Effector CD4-positive, alpha-beta T cell (primary cell): ENCODE data around the gene TNFSF9.
A peak's percentile ranks its signal among the peaks of the same experiment; 100 is the strongest.
"Not testable (repeated sequence)": the region's sequence is repeated elsewhere in the genome, so short reads cannot be mapped to it uniquely, and the experiment has no call there.

Experiments used
- DNase-seq: peaks from one replicate; pipeline ENCODE4 v3.0.0-alpha.2; 2020

The TNFSF9 gene

DNA sequence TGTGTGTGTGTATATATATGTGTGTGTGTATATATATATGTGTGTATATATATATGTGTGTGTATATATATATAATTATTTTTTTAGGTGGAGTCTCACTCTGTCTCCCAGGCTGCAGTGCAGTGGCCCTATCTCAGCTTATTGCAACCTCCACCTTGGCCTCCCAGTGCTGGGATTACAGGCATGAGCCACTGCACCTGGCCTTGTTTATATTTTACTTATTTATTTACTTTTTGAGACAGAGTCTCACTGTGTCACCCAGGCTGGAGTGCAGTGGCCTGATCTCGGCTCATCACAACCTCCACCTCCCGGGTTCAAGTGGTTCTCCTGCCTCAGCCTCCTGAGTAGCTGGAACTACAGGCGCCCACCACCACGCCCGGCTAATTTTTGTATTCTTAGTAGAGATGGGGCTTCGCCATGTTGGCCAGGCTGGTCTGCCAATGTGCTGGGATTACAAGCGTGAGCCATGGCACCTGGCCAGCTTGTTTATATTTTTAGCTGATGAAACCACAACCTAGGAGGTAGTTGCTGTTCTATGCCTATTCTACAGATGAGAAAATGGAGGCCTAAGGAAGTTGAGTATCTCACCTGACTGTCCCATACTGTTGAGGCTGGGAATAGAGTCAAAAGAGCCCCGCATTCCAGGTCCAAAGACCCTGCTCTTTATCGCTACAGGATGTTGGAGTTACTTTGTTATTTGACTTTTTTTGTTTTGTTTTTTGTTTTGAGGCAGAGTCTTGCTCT lies 22.6 kb upstream of the TNFSF9 start:
- not testable (repeated sequence) for DNase-seq

DNA sequence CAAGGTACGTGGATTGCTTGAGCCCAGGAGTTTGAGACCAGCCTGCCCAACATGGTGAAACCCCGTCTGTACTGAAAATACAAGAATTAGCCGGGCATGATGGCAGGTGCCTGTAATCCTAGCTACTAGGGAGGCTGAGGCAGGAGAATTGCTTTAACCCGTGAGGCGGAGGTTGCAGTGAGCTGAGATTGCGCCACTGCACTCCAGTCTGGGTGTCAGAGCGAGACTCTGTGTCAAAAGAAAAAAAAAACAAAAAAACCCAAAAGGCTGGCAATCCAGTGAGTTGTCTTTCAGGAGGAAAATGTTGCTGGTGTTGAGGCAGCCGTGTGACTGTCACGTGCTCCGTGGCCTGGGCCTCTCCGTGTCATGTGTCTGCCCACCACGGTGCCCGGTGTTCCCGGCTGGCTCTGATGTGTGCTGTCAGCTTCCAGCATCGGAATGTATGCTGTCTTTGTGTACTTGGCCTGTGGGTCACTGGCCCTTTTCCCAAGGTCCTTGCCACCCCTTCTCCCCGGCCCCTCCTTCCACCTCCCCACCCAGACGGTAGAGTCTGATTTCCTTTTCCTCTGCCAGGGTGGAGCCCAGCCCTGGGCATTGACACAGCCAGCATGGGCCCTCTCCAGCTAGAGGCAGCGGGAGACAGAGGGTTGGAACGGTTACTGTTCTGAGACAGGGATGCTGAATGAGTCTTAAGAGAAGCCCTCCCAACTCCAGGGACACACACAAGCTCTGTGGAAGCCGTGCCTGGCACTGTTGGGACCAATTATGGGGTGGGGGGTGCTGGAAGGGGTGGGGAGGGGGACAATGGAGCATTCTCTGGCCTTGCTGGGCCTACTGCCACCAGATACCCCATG lies 21.5 kb upstream of the TNFSF9 start:
- no peak for DNase-seq

DNA sequence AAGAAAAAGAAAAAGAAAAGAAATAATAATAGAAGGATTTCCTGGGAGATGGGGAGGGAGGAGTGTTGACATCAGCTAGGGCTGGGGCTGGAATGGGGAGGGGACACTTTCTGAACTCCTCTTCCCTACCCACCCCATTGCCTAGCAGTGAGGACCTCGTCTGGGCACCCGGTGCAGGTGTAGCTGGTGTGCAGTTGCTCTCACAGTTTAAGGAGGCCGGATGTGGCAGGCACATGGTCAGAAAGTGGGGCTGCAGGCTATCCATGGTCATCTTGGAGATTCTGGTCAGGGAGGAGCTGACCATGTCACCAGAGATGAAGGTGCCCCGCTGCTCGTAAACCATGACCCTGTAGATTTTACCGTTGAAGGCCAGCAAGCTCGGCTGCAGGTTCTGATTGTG lies 20.2 kb upstream of the TNFSF9 start:
- no peak for DNase-seq

DNA sequence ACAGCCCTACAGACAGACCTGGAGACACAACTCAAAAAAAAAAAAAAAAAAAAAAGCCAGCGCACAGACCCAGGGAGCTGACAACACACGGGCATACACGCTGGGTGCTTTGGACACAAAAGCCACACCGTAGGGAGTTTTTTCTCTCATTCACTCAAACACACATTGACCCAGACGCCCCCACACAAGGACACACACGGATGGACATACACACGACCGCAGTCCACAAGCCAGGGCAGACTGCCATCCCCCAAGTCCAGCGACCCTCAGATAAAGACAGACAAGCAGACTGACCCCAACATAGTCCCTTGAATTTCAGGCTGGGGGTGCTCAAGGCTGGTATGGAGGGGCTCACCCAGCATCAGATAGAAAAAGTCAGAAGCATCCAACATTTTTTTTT lies 16.7 kb upstream of the TNFSF9 start:
- no peak for DNase-seq

DNA sequence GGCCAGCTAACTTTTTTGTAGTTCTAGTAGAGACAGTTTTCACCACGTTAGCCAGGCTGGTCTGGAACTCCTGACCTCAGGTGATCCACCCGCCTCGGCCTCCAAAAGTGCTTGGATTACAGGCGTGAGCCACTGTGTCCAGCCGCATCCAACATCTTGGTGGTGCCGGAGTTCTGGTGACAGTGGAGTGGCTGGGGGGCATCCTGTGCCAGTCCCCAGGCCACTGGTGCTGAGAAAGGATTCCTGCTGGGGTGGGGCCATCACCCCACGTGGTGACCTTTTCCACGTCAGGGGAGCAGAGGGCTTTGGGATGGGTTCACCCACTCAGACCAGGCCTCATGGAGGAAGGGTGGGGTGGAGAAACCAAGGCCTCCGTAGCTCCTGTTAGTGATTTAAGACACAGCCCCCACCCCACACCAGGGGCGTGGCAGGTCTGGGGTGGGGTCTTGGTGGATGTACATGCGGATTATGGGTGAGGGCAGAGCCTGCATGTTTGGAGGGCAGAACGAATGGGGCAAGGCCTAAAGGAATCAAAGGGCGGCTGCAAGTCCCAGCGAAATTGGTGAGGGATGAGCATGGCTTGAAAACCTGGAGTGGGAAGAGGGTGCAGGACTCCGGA lies 15.8 kb upstream of the TNFSF9 start:
- no peak for DNase-seq

DNA sequence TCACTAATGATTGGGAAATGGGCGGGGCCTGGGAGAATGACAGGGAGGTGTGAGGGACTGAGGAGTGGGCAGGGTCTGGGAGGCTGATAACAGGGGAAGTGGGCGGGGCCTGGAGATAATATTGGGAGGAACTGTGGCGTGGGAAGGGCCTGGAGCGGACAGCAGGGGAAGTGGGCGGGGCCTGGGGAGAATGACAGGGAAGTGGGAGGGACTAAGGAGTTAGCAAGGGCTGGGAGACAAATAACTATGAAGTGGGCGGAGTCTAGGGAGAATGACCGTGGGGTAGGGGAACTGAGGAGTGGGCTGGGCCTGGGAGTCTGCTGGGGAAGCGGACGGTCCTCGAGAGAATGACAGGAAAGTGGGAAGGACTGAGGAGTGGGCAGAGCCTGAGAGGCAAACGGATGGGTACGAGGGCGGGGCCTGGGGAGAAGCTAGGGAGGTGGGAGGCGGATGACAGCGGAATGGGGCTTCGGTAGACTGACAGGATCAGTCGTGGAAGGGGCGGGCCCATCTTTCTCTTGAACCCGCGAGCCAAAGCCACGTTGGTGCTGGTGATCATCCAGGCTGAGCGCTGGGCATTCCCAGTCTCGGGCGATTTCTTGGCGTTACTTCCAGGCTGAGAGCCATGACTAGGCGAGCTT lies 14.7 kb upstream of the TNFSF9 start:
- DNase-seq, result peak; percentile 29

DNA sequence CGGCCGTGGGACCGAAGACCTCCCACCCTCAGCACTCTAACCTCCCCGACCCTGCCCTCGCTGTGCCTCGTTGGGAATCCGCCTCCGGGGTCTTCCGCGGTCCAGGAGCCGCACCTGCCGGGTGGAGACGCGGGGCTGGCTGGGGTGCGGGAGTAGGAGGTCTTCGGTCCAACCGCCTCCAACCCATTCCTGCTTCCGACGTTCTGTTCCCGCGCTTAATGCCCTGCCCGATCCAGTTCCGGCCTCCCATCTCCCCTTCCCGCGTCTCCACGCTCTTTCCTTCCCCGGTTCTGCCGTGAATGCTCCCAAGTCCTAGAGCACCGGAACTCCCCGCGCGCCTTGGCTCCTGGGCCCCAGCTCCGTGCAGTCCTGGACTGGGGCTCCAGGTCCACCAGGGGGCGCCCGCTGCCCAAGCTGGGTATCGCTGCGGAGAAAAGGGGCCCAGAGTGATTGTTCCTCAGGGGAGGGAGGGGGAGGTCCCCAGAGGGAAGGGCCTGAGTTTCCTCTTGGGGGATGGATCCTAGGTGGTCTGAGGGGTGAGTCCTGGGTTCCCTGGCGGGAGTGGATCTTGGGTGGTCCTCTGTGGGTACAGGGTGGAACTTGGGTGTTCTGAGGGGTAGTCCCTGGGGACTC lies 14.1 kb upstream of the TNFSF9 start:
- peak; percentile 90 for DNase-seq

DNA sequence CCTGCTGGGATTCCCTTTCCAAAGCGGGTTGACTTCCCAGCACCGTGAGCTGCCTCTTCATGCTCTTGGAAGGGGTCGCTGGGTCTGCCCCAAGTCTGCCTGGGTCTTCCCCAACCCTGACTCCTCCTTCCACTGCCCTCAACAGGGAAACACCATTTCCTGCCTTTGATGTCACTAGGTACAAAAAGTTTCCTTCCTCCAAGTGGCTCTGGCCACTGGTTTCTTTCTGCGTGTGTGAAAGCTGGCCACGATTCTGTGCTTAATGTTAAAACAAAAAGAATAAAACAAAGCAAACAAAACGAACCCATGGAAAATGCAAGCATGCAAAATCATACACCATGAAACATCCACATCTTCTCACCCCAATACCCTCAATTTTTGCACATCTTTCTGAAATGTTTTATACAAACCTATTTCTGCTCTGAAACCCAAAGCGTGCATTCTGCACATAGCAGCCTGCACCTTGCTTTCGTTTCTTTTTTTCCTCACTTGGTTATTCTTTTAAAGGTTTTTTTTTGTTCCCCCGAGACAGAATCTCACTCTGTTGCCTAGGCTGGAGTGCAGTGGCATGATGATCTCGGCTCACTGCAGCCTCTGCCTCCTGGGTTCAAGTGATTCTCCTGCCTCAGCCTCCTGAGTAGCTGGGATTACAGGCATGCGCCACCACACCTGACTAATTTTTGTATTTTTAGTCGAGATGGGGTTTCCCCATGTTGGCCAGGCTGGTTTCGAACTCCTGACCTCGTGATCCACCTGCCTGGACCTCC lies 12.5 kb upstream of the TNFSF9 start:
- no peak for DNase-seq

DNA sequence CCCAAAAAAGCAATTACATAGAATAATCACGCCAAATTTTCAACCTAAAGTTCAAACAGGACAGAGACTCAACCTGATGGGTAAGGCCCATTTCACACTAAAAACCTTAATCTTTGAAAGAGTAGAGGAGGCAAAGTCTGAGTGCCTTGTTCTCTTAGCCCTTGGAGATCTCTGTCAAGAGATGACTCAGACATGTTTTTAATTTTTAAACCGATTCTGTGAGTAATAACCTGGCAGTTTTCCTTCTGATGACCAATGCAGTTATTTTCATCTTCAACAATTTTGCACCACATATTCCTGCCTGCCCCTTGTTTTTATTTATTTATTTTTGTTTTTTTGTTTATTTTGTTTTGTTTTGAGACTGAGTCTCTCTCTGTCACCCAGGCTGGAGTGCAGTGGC lies 11.5 kb upstream of the TNFSF9 start:
- DNase-seq, result no peak

DNA sequence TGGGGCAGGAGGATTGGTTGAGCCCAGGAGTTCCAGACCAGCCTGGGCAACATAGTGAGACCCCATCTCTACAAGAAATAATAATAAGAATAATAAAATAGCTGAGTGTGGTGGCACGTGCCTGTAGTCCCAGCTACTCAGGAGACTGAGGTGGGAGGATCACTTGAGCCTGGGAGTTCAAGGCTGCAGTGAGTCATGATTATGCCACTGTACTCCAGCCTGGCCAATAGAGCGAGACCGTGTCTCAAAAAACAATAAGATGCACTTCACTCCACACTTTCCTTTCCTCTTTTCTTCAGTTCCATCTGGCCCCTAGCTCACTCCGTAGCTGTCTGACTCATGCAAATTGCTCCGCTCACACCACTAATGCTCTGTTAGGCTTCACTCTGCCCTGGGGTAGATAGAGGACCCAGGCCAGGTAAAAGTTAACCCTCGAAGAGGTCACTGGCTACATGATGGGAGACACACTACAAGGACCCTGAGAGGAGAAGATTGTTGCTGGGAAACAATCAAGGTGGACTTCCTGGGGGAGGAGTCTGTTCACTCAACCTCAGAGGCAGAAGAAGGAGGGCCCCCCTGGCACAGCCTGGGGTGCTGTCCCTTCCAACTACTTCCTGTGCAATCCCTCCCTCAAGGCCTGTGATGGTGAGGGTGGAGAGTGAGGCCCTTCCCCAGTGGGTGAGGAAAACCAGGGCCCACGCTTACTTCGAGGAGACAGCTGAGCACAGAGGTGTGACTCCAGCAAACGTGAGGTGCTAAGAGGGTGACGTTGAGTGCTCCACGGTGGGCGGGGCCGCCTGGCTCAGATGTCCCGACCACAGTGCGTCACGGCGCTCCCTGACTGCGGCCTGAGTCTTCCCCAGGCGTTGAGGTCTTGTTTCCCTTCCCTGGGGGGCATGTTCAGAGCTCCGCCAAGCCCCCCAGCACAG lies 8.8 kb upstream of the TNFSF9 start:
- peak; percentile 51 for DNase-seq

DNA sequence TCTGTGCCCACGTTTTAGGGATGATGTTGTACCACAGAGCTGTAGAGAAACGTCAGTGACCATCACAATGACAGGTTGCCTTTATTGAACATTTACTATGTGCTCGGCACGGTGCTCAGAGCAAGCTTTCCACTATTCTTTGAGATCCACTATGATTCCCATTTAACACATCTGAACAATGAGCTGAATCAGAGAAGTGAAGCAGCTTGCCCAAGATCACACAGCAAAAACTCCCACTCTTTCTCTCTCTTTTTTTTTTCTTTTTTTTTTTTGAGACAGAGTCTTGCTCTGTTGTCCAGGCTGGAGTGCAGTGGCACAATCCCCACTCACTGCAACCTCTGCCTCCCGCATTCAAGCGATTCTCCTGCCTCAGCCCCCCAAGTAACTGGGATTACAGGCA lies 8.1 kb upstream of the TNFSF9 start:
- no peak for DNase-seq

DNA sequence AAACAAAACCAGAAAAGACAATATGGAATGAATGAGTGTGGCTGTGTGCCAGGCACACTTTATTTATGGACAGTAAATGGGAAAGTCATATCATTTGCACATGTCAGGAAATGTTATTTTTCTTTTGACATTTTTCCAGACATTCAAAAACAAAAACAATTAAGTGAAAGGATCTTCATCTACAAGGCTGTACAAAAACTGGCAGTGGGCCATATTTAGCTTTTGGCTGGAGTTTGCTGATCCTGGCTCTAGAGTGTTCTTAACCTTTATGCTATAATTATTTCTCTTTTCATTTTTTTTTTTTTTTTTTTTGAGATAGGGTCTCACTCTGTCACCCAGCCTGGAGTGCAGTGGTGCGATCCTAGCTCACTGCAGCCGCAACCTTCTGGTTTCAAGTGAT lies 6.5 kb upstream of the TNFSF9 start:
- no peak for DNase-seq

DNA sequence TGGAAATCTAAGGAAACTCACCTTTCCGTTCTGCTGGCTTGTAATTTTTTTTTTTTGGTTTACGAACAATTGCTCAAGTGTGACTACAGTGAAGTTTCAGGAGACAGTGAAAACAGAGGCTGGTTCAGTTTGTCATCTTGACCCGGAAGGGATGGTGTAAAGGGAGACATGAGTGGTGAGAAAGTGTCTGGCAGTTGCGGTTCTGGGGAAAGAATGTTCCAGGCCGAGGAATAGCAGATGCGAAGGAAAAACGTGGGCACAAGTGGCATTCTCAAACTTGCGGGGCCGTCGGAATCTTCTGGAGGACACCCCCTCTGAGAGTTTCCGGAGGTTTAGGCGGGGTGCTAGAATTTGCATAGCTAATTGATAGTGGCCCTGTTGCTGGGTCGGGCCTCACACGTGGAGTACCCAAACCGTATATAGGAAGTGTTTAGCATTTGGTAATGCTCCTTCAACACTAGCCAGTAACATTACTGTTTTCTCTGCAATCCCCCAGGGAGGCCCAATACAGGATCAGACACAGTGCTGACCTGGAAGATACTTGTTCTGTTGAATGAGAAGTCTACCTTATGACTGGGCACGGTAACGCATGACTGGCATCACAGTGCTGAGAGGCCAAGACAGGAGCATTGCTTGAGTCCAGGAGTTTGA lies 2.8 kb upstream of the TNFSF9 start:
- DNase-seq, result no peak

DNA sequence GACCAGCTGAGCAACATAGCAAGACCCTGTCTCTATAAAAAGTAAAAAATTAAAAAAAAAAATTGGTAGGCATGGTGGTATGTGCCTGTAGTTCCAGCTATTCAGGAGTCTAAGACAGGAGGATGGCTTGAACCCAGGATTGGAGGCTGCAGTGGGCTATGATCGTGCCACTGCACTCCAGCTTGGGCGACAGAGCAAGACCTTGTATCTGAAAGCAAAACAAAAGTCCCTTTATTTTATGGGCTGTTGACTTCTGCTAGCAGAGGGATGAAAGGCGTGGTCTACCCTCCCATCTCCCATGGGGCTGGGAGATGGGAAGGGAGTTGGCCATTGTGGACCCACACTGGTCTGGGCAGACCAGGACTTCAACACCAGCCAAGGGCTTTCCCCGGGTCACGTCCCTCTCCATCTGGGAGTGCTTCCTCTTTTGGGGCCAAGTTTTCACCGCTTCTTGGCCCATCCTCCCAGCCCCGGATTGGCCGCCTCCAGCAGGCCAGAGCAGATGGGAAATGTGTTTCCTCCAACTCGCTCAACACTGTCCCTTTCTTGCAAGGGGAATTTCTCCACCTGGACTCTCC lies 2.2 kb upstream of the TNFSF9 start:
- no peak for DNase-seq

DNA sequence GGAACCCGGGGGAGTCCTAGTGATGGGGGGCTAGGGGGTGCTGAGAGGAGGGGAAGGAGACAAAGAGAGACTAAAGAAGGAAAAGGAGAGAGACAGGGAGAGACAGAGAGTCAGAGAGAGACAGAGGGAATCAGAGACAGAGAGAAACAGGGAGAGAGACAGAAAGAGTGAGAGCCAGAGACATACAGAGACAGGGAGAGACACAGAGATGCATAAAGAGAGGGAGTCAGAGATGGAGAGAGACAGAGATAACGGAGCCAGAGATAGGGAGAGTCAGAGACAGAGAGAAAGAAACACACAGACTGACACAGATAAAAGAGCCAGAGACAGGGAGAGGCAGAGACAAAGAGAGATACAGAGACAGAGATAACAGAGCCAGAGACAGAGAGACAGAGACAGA lies 1.5 kb upstream of the TNFSF9 start:
- no peak for DNase-seq

DNA sequence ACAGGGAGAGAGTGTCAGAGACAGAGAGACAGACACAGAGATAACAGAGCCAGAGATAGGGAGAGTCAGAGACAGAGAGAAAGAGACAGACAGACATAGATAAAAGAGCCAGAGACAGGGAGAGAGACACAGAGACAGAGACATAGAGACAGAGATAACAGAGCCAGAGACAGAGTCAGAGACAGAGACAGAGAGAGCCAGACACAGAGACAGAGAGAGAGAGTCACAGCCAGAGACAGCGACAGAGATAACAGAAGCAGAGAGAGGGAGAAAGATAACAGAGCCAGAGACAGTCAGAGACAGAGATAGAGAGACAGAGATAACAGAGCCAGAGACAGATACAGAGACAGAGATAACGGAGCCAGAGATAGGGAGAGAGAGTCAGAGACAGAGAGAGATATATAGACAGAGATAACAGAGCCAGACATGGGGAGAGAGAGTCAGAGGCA lies 865 bp upstream of the TNFSF9 start:
- DNase-seq, result no peak

DNA sequence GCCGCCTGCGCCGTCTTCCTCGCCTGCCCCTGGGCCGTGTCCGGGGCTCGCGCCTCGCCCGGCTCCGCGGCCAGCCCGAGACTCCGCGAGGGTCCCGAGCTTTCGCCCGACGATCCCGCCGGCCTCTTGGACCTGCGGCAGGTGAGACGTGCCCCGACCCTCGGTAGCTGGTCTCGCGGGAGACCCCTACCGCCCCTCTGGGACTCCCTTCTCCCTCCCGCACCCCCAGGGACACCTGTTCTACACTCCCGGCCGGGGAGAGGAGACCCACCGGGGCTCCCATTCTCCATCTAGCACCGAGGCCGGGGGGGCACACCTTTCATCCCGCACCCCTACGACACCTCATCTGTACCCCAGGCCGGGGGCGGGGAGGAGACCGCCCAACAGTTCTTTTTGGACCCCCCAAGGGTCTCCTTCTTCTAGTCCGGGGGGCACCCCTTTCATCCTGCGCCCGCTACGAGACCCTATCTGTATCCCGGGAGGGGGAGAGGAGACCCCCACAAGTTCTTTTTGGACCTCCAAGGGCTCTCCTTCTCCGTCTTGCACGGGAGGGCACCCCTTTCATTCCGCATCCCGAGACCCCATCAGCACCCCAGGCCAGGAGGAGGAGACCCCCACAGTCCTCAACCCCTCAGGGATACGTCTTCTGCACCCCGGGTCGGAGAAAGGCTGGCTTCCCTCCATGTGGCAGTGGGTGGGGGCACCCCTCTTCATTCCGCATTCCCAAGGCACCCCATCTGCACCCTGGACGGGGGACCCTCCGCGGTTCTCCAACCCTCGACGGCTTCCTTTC lies 533 bp downstream of the TNFSF9 start:
- DNase-seq, result no peak

DNA sequence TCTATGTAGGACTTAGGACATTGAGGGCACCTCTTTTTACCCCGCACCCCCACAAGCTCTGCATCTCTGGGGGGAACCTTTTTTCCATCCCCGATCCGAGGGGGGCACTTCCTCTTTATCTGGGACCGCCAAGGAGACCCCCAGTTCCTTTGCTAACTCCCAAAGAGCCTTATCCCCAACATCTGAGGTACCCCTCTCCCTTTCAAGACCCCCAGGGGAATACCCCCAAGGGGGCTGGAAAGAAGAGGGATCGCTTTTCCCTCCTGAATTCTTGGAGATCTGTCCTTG lies 1.1 kb downstream of the TNFSF9 start:
- DNase-seq, result no peak
